ENCODE data around the gene MYL6B. TPM values are rescaled to one million over a fixed set of nuclear protein-coding genes. Genes with fewer than 3 reads are reported as not detected.

MYL6B gene
- total RNA-seq, 2 experiments from 2014 or later, result 56.6 to 77.6 TPM

GRCh38 chr12:56190695-56191155, 38.3 kb downstream of the MYL6B start:
- intact Hi-C loops (cut with micrococcal nuclease; ENCODE audit: unreplicated experiment), result no loop called here
- H3K4me2 ChIP-seq (ENCODE audit: low read length), result peak overlapping the region; percentile 96
- H3K79me2 ChIP-seq (ENCODE audit: insufficient read depth, low read depth, low read length), result peaks cover 30% of the 10 kb centered on the region
- peak overlapping the region; percentile 79 for H3K4me3 ChIP-seq (ENCODE audit: low read depth, low read length, poor library complexity, severe bottlenecking)
- H3K9me2 ChIP-seq (ENCODE audit: insufficient read depth, low read length), result no peaks in the 10 kb centered on the region
- H3K27ac ChIP-seq (ENCODE audit: low read depth, low read length, poor library complexity, severe bottlenecking), result no peak overlapping the region
- H3K36me3 ChIP-seq (ENCODE audit: insufficient read depth, low read length), result peaks cover 17% of the 10 kb centered on the region
- H4K20me1 ChIP-seq (ENCODE audit: insufficient read depth, low read length), result 0 out of 2 replicates have a peak, but pooled peaks cover 4% of the 10 kb centered on the region
- no TSS peak for BruUV-seq (replicated peaks)
- ChIA-PET POLR2A (interaction anchor here (0.7 to 2.4 kb wide), 2 partner anchors 31 to 269 kb away, joined by 3 to 19 read pairs; partner anchors contain the start of gene RNF41), CTCF (ENCODE audit: unreplicated experiment) (interaction anchor here (1.1 kb wide), 1 partner anchor 17 kb away, joined by 5 read pairs; no protein-coding TSS in a partner anchor)
- peak overlapping the region; percentile 91; the same call in 1 of the 2 replicates for H2AFZ ChIP-seq (ENCODE audit: low read length)
- peaks cover 40% of the 10 kb centered on the region for H3K4me1 ChIP-seq (ENCODE audit: insufficient read depth, low read length, poor library complexity, severe bottlenecking)
- TF ChIP-seq CTCF (conservative IDR thresholded peaks at IDR 0.05; ENCODE audit: low read length) (no peak), EZH2phosphoT487 (IDR thresholded peaks at IDR 0.05; ENCODE audit: borderline replicate concordance, low read depth, low read length) (no peak)
- H3K9me3 ChIP-seq (ENCODE audit: low read length), result no peaks in the 10 kb centered on the region
- DNase-seq (ENCODE audit: low spot score), result no peak

GRCh38 chr12:56192582-56192981, 40.2 kb downstream of the MYL6B start:
- POLR2A ChIA-PET, result interaction anchor here (2.4 kb wide), 1 partner anchor 29 kb away, joined by 19 read pairs; the partner anchor contains the start of gene RNF41
- Histone ChIP-seq H3K36me3 (ENCODE audit: insufficient read depth, low read length) (no peaks in the 10 kb centered on the region), H3K4me1 (ENCODE audit: insufficient read depth, low read length, poor library complexity, severe bottlenecking) (peaks cover 29% of the 10 kb centered on the region), H3K9me3 (ENCODE audit: low read length) (no peaks in the 10 kb centered on the region), H3K4me2 (ENCODE audit: low read length) (0 out of 2 replicates have a peak overlapping the region, but pooled peaks have one; percentile 7), H3K4me3 (ENCODE audit: low read depth, low read length, poor library complexity, severe bottlenecking) (no peak overlapping the region), H3K79me2 (ENCODE audit: insufficient read depth, low read depth, low read length) (peaks cover 14% of the 10 kb centered on the region), H4K20me1 (ENCODE audit: insufficient read depth, low read length) (0 out of 2 replicates have a peak, but pooled peaks cover 4% of the 10 kb centered on the region), H3K9me2 (ENCODE audit: insufficient read depth, low read length) (no peaks in the 10 kb centered on the region), H3K27ac (ENCODE audit: low read depth, low read length, poor library complexity, severe bottlenecking) (no peak overlapping the region), H2AFZ (ENCODE audit: low read length) (peak overlapping the region; percentile 84)
- no TSS peak for BruUV-seq (replicated peaks)
- DNase-seq (ENCODE audit: low spot score), result no peak
- TF ChIP-seq EZH2phosphoT487 (IDR thresholded peaks at IDR 0.05; ENCODE audit: borderline replicate concordance, low read depth, low read length) (no peak), CTCF (conservative IDR thresholded peaks at IDR 0.05; ENCODE audit: low read length) (no peak)
- CTCF ChIA-PET (ENCODE audit: unreplicated experiment), result interaction anchor here (0.6 to 1.5 kb wide), 3 partner anchors 29 to 73 kb away, joined by 3 to 7 read pairs (median 3); partner anchors contain the start of gene RNF41
- intact Hi-C loops (cut with micrococcal nuclease; ENCODE audit: unreplicated experiment), result loop anchor here (2.0 kb wide), 2 partner anchors 108 to 308 kb away; partner anchors contain the start of gene CS
